GM12873 (cell line): ENCODE measurements around the gene GASK1A.

ENCODE experiments used
- CTCF ChIP-seq: IDR thresholded peaks from 2 replicates; pipeline ENCODE4 v1.5.1; 2012; ENCODE audit warnings: low read depth, mild to moderate bottlenecking, moderate library complexity, low read length, control low read depth; ENCODE audit not compliant: insufficient read depth; ENCODE audit errors: missing control alignments

Gene GASK1A

GRCh38 chr3:43019006-43019809 lies 40.1 kb downstream of the GASK1A start:
- no peak for TF ChIP-seq CTCF

- TF ChIP-seq CTCF: no peak
These were observed 40.7 kb downstream of the GASK1A start for GRCh38 chr3:43019826-43020225.

GRCh38 chr3:43021186-43021585 lies 42.1 kb downstream of the GASK1A start:
- TF ChIP-seq CTCF: no peak

GRCh38 chr3:43022121-43022520 lies 43.0 kb downstream of the GASK1A start:
- no peak for TF ChIP-seq CTCF

GRCh38 chr3:43023066-43023465 lies 44.0 kb downstream of the GASK1A start:
- no peak for TF ChIP-seq CTCF

- no peak for TF ChIP-seq CTCF
These were observed 44.6 kb downstream of the GASK1A start for GRCh38 chr3:43023746-43024145.

- TF ChIP-seq CTCF: no peak
These were observed 45.2 kb downstream of the GASK1A start for GRCh38 chr3:43024181-43024885.
